Ovary (tissue), 3 donors: ENCODE measurements around the gene PTPRJ.

Experiments used
- EP300 ChIP-seq: sonication (generic); formaldehyde crosslinking; IDR thresholded peaks from one replicate; pipeline ENCODE4 v1.6.1; 2017; ENCODE audit warnings: antibody characterized with exemption
- POLR2A ChIP-seq: fragments of 450-650 bp; IDR thresholded peaks from one replicate; pipeline ENCODE4 v1.6.1; 2017; ENCODE audit warnings: antibody characterized with exemption, mild to moderate bottlenecking, moderate library complexity
- TF ChIP-seq, protein P1 (sequence below), 3 donors: fragments of 450-650 bp in 2 of 3; fragments of 200-600 bp in 1 of 3; IDR thresholded peaks; one replicate each; pipeline versions ENCODE4 v1.5.1 to v1.8.0; 2016 to 2022; ENCODE audit warnings: antibody characterized with exemption in 3 of 3, mild to moderate bottlenecking in 1 of 3
- donor health status: DM: no; HTN: no; CAD: no.

DNA sequence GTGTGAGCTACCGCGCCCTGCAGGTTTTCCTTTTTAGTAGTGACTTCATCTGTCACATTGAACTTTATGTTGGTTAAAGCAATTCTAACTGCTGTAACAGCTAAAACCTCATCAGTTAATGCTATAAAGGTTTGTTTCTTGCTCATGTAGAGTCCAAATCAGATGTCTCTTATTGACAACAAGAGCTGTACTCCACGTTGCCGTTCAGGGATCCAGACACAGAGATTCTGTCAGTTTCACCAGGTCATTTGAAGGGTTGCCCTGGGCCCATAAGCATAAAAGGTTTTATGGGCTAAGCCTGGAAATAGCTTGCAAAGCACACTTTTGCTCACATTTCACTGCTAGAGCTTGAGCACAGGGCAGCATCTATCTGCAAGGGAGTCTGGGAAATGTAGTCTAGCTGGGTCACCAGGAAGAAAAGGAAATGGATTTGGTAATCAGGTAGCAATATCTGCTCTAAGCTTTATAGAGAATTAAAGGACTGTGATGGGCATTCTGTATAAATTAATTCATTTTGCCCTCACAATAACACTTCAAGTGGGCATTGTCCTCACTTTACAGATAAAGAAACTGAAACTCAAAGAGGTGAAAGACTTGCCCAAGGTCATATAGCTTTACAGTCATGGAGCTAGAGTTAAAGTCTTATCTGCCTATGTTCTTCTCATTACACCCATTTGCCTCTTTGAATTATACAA lies 25.2 kb upstream of the PTPRJ start:
- TF ChIP-seq, protein P1, sequence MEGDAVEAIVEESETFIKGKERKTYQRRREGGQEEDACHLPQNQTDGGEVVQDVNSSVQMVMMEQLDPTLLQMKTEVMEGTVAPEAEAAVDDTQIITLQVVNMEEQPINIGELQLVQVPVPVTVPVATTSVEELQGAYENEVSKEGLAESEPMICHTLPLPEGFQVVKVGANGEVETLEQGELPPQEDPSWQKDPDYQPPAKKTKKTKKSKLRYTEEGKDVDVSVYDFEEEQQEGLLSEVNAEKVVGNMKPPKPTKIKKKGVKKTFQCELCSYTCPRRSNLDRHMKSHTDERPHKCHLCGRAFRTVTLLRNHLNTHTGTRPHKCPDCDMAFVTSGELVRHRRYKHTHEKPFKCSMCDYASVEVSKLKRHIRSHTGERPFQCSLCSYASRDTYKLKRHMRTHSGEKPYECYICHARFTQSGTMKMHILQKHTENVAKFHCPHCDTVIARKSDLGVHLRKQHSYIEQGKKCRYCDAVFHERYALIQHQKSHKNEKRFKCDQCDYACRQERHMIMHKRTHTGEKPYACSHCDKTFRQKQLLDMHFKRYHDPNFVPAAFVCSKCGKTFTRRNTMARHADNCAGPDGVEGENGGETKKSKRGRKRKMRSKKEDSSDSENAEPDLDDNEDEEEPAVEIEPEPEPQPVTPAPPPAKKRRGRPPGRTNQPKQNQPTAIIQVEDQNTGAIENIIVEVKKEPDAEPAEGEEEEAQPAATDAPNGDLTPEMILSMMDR (IDR thresholded peaks at IDR 0.05): no peak
- no peak for TF ChIP-seq POLR2A
- no peak for TF ChIP-seq EP300
